CD4-positive, alpha-beta T cell treated with Interleukin-17A for 1 hour (primary cell): Measurements from ENCODE around the gene FBRSL1.
"Not testable (repeated sequence)": the region's sequence is repeated elsewhere in the genome, so short reads cannot be mapped to it uniquely, and the experiment has no call there.

ENCODE experiments used
- DNase-seq: peaks from one replicate; pipeline ENCODE4 v3.0.0-alpha.2; 2020

FBRSL1 gene

DNA sequence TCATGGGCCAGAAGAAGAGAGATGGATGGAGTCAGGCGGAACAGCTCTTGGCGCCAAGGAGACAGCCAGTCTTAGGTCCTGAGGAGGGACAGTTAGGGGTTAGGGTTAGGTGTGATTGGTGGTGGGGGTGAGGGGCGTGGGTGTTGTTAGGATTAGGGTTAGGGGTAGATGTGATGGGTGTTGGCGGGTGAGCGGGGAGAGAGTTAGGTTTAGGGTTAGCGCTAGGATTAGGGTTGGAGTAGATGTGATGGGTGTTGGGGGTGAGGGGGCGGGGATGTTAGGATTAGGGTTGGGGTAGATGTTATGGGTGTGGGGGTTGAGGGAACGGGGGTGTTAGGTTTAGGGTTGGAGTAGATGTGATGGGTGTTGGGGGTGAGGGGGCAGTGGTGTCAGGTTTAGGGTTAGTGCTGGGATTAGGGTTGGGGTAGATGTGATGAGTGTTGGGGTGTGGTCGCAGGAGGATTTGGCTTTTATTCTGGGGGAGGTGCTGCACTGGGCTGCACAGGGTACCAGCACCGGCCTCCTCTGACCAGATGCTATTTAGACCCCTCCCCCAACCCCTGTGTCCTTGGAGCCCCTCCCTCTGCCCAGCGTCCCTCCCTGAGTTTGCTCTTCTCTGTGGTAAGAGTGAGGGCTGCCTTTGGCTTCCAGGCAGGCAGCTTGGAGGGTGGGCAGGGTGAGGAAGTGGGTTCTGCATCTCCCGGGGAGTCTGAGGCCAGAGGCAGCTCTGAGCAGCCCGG lies 35.6 kb upstream of the FBRSL1 start:
- DNase-seq: no peak

DNA sequence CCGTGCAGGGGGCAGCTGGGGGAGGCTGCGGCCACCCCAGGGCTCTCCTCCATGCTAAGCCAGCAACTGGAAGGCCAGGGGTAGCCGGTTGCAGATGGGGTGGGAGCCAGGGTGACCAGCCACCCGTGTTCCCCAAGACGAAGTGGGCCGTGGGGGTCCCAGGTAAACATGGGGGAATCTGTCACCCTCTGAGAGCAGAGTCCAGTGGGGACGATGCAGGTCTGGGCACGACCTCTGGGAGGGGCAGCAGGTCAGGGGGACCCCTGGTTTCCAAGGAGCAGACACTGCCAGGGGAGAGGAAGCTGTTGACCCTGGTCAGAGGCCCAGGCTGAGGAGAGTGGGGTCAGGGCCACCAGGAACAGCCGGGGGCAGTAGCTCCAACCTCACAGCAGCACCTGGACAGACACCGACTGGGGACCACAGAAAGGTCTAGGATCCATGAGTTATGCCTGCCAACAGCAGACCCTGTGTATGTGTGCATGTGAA lies 35.0 kb upstream of the FBRSL1 start:
- no peak for DNase-seq

DNA sequence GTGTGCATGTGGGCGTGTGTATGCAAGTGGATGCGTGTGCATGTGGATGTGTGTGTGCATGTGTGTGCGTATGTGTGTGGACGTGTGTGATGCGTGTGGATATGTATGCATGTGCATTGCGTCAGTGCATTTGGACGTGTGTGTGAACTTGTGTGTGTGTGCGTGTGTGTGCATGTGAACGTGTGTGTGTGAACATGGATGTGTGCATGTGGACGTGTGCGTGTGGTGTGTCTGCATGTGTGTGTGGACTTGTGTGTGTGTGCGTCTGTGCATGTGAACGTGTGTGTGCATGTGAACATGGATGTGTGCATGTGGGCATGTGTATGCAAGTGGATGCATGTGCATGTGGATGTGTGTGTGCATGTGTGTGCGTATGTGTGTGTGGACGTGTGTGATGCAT lies 34.4 kb upstream of the FBRSL1 start:
- no peak for DNase-seq

DNA sequence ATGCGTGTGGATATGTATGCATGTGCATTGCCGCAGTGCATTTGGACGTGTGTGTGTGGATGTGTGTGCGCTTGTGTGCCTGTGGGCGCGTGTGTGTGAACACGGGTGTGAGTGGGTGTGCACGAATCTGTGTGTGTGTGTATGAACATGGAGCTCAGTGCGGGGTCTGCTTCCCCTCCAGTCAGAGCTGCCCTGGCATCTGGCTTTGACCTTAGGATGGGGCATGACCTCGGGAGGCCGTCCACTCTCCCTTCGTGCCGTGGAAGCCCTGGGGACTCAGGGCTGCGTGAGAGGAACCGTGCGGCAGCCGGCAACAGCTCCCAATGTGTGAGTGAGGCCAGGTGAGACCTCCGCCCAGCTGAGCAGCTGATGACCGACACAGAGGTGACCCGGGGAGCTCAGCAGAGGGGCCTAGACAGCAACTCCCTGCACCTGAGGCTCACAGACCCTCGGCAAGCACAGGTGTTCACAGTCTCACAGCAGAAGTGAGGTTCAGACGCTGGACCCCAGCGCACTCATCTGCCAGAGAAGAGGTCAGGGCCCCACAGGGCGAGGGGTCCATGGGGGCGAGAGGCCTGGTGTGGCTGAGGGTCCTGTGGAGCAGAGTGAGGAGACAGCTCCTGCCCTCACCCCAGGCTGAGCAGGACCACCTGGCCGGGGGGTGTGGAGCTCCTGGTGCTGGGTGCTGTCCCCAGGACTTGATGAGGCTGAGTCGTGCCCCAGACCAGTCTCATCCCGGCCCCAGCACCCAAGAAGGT lies 33.6 kb upstream of the FBRSL1 start:
- DNase-seq: no peak

DNA sequence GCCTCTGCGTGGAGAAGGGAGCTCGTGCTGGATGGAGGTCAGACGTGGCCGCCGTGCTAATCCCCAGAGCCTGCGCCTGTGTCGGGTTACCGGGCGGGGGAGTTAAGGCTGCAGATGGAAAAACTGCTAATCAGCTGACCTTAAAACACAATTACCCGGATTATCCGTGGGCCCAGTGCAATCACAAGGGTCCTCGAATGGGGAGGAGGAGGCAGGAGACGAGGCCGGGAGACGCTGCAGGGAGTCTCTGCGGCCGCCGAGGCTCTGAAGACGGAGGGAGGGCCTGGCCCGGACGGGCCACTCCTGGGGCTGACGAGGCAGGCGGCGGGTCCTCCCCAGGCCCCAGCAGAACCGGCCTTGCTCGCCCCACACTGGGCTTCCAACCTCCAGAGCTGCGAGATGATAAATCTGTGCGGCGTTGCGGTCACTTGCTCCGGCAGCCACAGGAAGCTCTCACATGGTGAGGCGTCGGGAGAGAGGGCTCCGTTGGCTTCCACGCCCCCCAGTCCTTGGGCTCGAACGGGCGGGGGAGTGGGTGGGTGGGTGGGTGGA lies 32.9 kb upstream of the FBRSL1 start:
- no peak for DNase-seq

DNA sequence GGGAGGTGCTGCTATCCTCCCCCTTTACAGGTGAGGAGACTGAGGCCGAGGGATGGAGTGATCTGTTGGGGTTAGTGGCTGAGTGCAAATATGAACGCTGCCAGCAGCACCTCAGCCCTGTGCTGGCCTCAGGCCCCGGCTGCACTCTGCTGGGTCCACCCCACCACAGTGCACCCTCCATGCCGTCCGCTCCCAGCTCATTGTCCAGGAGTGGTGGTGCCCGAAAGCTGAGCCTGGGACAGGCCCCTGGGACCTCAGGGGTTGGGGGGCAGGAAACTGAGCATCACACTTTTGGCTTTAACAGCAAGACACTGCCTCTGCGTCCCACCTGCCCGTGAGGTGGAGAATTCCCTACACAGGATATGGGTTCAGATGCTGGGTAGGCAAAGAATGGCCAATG lies 31.5 kb upstream of the FBRSL1 start:
- DNase-seq: no peak

DNA sequence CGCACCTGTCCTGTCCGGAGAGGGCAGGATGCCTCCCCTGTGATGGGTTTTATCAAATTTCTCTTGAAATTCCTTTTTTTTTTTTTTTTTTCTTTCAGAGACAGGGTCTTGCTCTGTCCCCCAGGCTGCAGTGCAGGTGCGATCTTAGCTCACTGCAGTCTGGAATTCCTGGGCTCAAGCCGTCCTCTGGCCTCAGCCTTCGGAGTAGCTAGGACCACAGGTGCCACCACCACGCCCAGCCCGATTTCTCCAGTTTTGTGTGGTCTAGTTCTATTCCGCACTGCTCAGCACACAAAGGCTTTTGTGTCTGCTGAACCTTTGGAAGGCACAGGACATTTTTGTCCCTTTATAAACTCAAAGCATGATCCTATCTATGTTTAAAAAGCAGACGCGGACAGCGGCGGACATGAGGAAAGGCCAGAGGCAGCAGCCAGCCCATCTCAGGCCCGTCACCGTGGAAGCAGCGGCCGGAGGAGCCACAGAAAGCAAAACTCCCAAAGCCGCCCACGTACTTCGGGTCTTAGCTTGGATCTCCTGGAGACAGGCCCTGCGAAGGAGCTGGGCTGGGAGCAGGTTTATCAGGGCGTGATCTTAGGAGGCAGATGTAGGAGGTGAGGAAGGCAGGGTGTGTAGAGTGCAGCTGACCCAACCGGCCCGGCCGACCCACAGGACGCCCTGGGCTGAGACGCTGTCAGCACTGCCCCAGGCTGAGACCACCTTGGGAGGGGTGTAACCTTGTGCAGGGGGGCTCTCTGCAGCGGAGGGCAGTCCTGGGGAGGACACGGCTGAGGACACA lies 30.9 kb upstream of the FBRSL1 start:
- DNase-seq: no peak

DNA sequence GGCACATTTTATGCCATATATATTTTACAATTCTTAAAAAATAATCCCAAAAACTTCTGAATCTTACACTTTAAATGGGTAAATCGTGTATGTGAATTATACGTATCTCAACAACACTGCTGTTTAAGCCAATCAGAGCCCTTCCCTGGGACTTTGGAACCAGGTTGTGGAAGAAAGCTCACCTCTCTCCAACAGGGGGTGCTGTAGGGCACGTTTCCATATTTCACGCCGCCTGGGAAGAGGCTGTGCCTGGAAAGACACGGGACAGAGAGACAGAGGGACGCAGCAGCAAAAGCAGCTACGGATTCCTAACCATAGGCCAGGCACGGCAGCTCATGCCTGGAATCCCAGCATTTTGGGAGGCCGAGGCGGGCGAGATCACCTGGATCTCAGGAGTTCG lies 29.4 kb upstream of the FBRSL1 start:
- no peak for DNase-seq

DNA sequence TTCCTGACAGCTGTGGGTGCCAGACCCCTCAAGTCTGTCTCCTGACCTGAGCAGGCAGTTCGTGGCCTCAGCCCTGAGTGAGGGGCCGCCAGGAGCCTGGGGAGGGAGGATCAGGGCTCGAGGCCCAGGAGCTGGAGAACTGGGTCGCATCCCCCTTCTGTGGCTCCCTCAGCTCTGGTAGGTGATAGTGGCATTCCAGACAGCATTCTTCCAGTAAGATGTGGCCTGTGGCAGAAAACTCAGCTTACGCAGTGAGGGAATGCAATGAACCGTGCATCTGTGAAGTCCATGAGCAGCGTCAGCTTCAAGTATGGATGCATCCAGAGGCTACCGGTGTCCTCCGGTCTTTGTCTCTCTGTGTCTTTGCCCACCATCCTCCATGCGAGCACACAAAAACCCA lies 28.4 kb upstream of the FBRSL1 start:
- no peak for DNase-seq

DNA sequence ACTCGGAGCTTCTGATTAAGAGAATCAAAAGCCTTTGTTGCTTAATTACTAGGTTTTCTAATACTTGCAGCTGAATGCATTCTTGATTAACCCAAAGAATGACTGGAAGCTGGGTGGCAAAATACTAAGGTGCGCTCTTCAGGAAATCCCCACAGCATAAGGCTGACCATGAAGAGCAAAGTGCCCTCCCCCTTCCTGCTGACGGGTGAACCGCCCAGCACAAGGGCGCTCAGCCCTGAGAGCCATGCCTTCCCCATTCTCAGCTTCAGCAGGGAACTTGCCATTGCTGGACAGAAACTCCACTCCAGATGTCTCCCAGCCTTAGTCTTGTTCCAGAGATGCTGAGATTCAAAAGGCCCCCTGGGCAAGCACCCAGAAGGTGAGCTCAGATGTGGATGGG lies 27.2 kb upstream of the FBRSL1 start:
- DNase-seq: peak; percentile 11

DNA sequence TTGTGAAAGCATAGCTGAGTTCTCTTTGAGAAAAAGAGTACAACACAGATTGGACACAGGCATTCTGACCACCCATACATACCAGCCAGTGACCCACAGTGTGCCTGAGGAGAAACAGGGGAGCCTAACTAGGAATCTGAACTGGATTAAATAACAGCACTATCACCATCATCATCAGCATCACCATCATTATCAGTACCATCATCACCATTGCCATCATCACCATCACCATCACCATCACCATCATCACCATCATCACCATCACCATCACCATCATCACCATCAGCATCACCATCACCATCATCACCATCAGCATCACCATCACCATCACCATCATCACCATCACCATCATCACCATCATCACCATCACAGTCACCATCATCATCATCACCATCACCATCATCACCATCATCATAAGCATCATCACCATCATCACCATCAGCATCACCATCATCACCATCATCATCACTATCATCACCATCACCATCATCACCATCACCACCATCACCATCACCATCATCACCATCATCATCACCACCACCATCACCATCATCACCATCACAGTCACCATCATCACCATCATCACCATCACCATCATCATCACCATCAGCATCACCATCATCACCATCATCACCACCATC lies 26.5 kb upstream of the FBRSL1 start:
- not testable (repeated sequence) for DNase-seq

DNA sequence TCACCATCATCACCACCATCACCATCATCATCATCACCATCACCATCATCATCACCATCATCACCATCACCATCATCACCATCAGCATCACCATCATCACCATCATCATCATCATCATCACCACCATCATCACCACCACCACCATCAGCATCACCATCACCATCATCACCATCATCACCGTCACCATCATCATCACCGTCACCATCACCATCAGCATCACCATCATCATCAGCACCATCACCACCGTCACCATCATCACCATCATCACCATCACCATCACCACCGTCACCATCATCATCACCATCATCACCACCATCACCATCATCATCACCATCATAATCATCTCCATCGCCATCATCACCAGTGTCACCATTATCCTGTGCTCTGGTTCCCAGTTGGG lies 25.6 kb upstream of the FBRSL1 start:
- not testable (repeated sequence) for DNase-seq

DNA sequence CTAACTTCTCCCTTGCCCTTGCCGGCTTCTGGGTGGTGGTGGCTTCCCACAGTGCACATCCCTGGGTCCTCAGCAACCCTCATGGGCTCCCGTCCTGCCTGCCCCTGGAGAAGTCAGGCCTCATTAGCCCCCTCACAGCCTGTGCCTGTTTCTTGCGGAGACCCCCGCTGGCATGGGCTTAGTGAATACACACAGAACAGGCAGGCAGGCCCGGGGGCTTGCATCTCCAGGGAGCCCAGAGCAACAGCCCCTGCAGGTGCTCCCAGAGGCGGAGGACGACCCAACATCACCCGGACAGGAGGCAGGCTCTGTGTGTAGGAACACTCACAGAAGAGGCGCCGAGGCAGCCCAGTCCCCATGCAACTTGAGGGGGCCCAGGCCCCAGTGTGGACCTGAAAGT lies 25.1 kb upstream of the FBRSL1 start:
- no peak for DNase-seq

DNA sequence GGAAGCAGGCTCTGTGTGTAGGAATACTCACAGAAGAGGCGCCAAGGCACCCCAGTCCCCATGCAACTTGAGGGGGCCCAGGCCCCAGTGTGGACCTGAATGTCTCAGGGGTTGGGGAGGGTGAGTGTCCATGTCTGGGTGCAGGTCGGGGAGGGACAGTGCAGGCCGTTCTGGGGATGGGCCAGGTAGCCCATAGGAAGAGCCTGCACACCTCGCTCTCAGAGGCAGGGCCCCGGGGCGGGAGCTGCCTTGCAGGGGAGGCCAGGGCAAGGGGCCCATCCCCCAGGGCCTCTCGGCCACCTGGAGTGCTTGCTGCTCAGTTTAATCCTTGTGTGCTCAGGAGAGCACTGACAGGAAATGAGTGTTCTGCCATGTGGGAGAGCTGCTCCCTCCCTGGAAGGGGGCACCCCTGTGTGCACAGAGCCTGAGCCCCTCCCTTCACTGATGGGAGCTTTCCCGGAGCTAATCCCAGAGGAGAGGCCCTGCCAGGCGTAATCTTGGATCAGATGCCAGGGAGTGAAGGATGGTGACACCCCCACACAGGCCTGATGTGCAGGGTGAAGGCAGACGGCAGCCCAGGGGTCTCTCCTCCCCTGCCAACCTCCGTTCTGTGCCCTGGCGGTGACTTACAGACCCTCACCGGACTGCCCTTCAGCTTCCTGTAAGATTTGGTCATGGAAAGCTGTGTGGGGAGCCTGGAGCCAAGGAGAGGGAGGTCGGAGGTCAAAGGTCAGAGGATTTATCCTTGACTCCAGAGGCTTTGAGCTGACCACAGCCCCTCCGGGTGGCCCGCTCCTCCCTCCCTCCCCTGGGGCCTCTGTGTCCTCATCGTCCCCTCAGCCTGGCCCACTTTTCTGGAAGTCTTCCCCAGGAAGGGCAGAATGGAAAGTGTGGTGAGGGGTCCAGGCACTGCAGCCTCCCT lies 24.4 kb upstream of the FBRSL1 start:
- no peak for DNase-seq

DNA sequence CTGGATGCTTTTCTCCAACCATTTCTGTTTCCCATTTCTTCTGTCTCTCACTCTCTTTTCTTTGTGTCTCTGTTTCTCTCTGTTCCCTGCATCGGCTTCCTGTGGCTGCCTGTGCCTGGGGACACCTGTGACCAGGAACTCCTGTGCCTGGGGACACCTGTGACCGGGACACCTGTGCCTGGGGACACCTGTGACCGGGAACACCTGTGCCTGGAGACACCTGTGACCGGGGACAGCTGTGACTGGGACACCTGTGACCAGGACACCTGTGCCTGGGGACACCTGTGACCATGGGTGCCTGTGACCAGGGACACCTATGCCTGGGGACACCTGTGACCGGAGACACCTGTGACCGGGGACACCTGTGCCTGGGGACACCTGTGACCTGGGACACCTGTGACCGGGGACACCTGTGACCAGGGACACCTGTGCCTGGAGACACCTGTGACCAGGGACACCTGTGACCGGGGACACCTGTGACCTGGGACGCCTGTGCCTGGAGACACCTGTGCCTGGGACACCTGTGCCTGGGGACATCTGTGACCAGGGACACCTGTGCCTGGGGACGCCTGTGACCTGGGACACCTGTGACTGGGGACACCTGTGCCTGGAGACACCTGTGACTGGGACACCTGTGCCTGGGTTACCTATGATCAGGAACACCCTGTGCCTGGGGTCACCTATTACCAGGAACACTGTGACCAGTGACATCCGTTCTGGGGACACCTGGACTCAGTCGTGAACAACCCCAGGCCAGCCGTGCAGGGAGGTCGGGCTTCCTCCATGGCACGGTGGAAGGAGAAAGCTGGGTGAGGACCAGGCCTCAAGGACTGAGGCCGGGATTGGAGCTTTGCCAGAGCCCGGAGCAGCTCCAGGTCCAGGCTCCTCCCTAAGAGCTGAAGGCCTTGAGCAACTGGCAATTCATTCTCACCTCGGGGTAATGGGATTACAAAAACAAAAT lies 23.4 kb upstream of the FBRSL1 start:
- DNase-seq: no peak

DNA sequence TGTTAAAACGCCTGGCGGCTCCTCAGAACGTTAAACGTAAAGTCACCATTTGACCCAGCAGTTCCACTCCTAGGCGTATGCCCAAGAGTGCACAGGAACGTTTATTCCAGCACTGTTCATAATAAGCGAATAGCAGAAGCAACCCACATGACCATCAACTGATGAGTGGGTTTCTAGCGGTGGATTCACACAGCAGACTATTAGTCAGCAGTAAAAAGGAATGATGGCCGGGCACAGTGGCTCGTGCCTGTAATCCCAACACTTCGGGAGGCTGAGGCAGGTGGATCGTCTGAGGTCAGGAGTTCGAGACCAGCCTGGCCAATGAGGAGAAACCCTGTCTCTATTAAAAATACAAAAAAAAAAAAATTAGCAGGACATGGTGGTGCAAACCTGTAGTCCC lies 22.4 kb upstream of the FBRSL1 start:
- DNase-seq: no peak

DNA sequence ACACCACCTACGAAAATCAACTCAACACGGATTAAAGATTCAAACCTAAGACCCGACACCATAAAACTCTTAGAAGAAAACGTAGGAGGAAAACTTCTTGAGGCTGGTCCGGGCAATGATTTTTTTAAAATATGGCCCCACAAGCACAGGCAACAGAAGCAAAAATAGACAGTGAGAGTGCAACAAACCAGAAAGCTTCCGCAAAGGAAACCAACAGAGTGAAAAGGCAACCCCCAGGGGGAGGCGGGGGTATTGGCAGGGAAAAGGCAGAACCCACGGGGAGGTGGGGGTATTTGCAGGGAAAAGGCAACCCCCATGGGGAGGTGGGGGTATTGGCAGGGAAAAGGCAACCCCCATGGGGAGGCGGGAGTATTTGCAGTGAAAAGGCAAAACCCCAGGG lies 20.5 kb upstream of the FBRSL1 start:
- no peak for DNase-seq

DNA sequence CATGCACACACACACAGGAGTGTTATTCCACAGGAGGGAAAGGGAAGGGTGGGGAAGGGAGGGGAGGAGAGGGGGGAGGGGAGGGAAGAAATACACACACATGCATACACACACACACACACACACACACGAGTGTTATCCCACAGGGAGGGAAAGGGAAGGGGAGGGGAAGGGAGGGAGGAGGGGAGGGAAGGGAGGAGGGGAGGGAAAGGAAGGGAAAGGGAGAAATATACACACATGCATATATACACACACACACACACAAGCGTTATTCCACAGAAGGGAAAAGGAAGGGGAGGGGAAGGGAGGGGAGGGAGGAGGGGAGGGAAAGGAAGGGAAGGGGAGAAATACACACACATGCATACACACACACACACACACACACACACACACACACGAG lies 19.6 kb upstream of the FBRSL1 start:
- no peak for DNase-seq

DNA sequence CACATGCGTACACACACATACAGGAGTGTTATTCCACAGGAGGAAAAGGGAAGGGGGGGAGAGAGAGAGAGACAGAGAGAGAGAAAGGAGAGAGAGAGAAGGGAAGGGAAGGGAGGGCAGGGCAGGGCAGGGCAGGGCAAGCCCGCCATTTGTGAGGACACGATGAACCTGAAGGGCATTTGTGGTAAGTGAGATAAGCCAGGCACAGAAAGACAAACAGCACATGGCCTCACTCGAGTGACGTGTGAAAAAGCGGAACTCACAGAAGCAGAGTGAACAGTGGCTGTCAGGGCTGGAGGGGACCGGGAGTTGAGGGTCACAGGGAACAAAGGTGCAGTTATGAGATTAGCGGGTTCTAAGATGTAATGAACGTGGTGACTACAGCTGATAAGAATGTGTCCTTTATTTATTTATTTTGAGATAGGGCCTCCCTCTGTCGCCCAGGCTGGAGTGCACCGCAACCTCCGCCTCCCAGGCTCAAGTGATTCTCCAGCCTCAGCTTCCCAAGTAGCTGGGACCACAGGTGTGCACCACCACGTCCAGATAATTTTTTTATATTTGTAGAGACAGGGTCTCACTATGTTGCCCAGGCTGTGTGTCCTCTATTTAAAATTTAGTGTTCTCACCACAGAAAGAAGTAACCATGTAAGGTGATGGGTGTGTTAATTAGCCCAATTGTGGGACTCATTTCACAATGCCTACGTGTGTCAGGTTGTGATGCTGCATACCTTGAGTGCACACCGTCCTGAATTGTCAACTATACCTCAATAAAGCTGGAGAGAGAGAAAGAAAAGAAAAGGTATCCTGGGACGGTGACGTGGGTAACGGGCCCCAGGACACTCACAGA lies 18.7 kb upstream of the FBRSL1 start:
- DNase-seq: no peak

DNA sequence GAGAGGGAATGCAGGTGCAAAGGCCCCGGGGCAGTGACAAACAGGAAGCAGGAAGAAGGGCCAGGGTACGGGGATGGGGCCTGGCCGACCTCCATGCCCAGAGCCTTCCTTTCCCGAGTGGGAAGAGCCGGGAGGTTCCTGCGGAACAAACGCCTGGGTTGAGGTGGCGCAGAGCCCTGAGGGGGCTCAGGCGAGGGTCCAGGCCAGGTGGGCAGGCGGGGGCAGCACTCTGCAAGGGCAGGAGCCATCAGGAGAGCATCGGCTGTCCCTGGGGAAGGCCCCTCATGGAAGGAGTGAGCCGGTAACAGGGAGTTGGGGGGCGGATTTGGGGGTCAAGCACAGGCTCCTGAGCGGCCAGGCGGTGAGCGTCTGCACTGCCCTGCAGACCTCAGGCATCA lies 18.1 kb upstream of the FBRSL1 start:
- no peak for DNase-seq
